Esophagus squamous epithelium (tissue), 4 donors: ENCODE measurements around the gene RALB.

ENCODE experiments used
- CTCF ChIP-seq, 6 experiments: fragments of 450-650 bp in 4 of 6; fragments of 200-600 bp in 2 of 6; sonication (generic) in 2 of 6; IDR thresholded peaks; one replicate each; pipeline ENCODE4 v1.5.1; 2016 to 2019; ENCODE audit warnings: antibody characterized with exemption in 6 of 6, mild to moderate bottlenecking in 4 of 6, moderate library complexity in 4 of 6
- POLR2A ChIP-seq, 4 donors: fragments of 450-650 bp; IDR thresholded peaks; one replicate each; pipeline ENCODE4 v1.6.1; 2017; ENCODE audit warnings: antibody characterized with exemption in 4 of 4, mild to moderate bottlenecking in 4 of 4, moderate library complexity in 3 of 4

DNA sequence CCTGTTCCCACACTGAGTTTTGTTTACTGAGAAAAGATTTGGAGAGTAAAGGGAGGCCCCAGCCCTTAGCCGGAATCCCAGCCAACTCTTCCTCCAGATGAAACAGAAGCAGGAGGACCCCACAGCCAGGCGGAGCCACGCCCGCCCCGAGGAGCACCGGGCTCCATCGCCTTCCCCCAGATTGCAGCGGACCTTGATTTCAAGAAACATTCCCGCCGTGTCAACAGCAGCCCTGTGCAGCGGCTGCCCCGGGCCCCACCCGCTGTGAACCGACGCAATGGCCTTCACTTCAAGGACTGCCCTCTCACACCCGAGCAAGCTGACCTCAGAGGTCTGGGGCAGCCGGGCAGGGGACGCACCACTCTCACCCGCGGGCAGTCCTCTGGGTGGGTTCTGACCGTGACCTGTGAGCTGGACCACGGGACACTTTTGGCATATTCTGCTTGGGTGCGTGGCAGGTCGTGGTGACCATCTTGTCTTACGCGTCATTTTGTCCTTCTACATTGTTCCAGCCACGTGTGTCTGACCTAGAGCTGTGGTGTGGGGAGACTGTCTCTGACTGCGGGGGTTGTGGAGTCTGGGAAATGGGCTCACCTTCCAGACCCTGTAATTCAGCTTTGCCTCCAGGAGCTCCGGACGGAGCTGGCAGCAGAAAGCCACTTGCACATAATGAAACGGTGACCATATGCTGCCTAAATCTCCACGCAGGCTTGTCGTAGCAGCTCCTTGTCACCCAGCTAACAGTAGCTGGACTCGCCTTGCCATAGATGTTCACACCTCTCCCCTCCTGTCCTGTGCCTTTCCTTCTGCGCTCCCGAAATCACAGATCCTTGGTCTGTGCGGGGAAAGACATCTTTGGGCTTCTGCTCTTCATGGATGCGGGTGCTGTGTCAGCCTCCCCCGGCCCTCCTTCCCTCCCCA is 61.3 kb downstream of the RALB start:
- TF ChIP-seq CTCF (IDR thresholded peaks at IDR 0.05) (no peak), POLR2A (IDR thresholded peaks at IDR 0.05) (no peak)
